ENCODE measurements around the gene GADD45B.

GADD45B gene

GRCh38 chr19:2434721-2435265 lies 41.1 kb upstream of the GADD45B start:
- H3K4me1 ChIP-seq (ENCODE audit: insufficient read depth, low read length): no peaks in the 10 kb centered on the region
- H2AFZ ChIP-seq (ENCODE audit: low read depth, low read length): no peak overlapping the region
- peaks cover 60% of the 10 kb centered on the region for H3K36me3 ChIP-seq (ENCODE audit: insufficient read depth, low read length)
- no peaks in the 10 kb centered on the region for H3K9me3 ChIP-seq (ENCODE audit: low read length)
- no peak overlapping the region for H3K4me3 ChIP-seq (ENCODE audit: low read length)
- no peaks in the 10 kb centered on the region for H3K27me3 ChIP-seq (ENCODE audit: insufficient read depth, low read length)

- Histone ChIP-seq H3K27me3 (ENCODE audit: insufficient read depth, low read length) (no peaks in the 10 kb centered on the region), H3K4me3 (ENCODE audit: low read length) (no peak overlapping the region), H3K36me3 (ENCODE audit: insufficient read depth, low read length) (peaks cover 55% of the 10 kb centered on the region)
These were observed 39.5 kb upstream of the GADD45B start for GRCh38 chr19:2436384-2436783.

GRCh38 chr19:2436926-2437325 lies 39.0 kb upstream of the GADD45B start:
- no peaks in the 10 kb centered on the region for H3K27me3 ChIP-seq (ENCODE audit: insufficient read depth, low read length)
- no peak overlapping the region for H2AFZ ChIP-seq (ENCODE audit: low read depth, low read length)
- H3K4me3 ChIP-seq (ENCODE audit: low read length): no peak overlapping the region
- H3K9me3 ChIP-seq (ENCODE audit: low read length): no peaks in the 10 kb centered on the region
- H3K4me1 ChIP-seq (ENCODE audit: insufficient read depth, low read length): no peaks in the 10 kb centered on the region
- H3K36me3 ChIP-seq (ENCODE audit: insufficient read depth, low read length): peaks cover 55% of the 10 kb centered on the region

More at GRCh38 chr19:2436384-2436783, 39.5 kb upstream of the GADD45B start:
- Histone ChIP-seq H3K4me1 (ENCODE audit: insufficient read depth, low read length) (no peaks in the 10 kb centered on the region), H3K9me3 (ENCODE audit: low read length) (no peaks in the 10 kb centered on the region), H2AFZ (ENCODE audit: low read depth, low read length) (no peak overlapping the region)

- H3K36me3 ChIP-seq (ENCODE audit: insufficient read depth, low read length): peaks cover 66% of the 10 kb centered on the region
- no peak overlapping the region for H2AFZ ChIP-seq (ENCODE audit: low read depth, low read length)
- H3K27me3 ChIP-seq (ENCODE audit: insufficient read depth, low read length): no peaks in the 10 kb centered on the region
- H3K4me3 ChIP-seq (ENCODE audit: low read length): no peak overlapping the region
- H3K9me3 ChIP-seq (ENCODE audit: low read length): no peaks in the 10 kb centered on the region
- no peaks in the 10 kb centered on the region for H3K4me1 ChIP-seq (ENCODE audit: insufficient read depth, low read length)
These were observed 37.7 kb upstream of the GADD45B start for GRCh38 chr19:2438178-2438577.

GRCh38 chr19:2440515-2440914 lies 35.4 kb upstream of the GADD45B start:
- Histone ChIP-seq H3K4me3 (ENCODE audit: low read length) (no peak overlapping the region), H3K4me1 (ENCODE audit: insufficient read depth, low read length) (no peaks in the 10 kb centered on the region), H2AFZ (ENCODE audit: low read depth, low read length) (no peak overlapping the region), H3K27me3 (ENCODE audit: insufficient read depth, low read length) (no peaks in the 10 kb centered on the region), H3K36me3 (ENCODE audit: insufficient read depth, low read length) (peaks cover 64% of the 10 kb centered on the region), H3K9me3 (ENCODE audit: low read length) (no peaks in the 10 kb centered on the region)

- no peaks in the 10 kb centered on the region for H3K27me3 ChIP-seq (ENCODE audit: insufficient read depth, low read length)
- H3K9me3 ChIP-seq (ENCODE audit: low read length): no peaks in the 10 kb centered on the region
- no peak overlapping the region for H2AFZ ChIP-seq (ENCODE audit: low read depth, low read length)
- peaks cover 2% of the 10 kb centered on the region for H3K4me1 ChIP-seq (ENCODE audit: insufficient read depth, low read length)
- H3K36me3 ChIP-seq (ENCODE audit: insufficient read depth, low read length): peaks cover 64% of the 10 kb centered on the region
- H3K4me3 ChIP-seq (ENCODE audit: low read length): no peak overlapping the region
These were observed 34.7 kb upstream of the GADD45B start for GRCh38 chr19:2441096-2441752.

GRCh38 chr19:2443116-2443784 lies 32.7 kb upstream of the GADD45B start:
- Histone ChIP-seq H3K36me3 (ENCODE audit: insufficient read depth, low read length) (peaks cover 55% of the 10 kb centered on the region), H3K9me3 (ENCODE audit: low read length) (no peaks in the 10 kb centered on the region), H3K27me3 (ENCODE audit: insufficient read depth, low read length) (no peaks in the 10 kb centered on the region), H3K4me1 (ENCODE audit: insufficient read depth, low read length) (peaks cover 4% of the 10 kb centered on the region), H2AFZ (ENCODE audit: low read depth, low read length) (no peak overlapping the region), H3K4me3 (ENCODE audit: low read length) (no peak overlapping the region)

GRCh38 chr19:2443785-2444182 lies 32.1 kb upstream of the GADD45B start:
- no peak overlapping the region for H3K4me3 ChIP-seq (ENCODE audit: low read length)
- H3K4me1 ChIP-seq (ENCODE audit: insufficient read depth, low read length): peaks cover 4% of the 10 kb centered on the region
- no peak overlapping the region for H2AFZ ChIP-seq (ENCODE audit: low read depth, low read length)
- H3K36me3 ChIP-seq (ENCODE audit: insufficient read depth, low read length): peaks cover 51% of the 10 kb centered on the region
- no peaks in the 10 kb centered on the region for H3K9me3 ChIP-seq (ENCODE audit: low read length)
- H3K27me3 ChIP-seq (ENCODE audit: insufficient read depth, low read length): no peaks in the 10 kb centered on the region

GRCh38 chr19:2444251-2445002 lies 31.5 kb upstream of the GADD45B start:
- Histone ChIP-seq H3K4me3 (ENCODE audit: low read length) (no peak overlapping the region), H3K27me3 (ENCODE audit: insufficient read depth, low read length) (no peaks in the 10 kb centered on the region), H3K9me3 (ENCODE audit: low read length) (no peaks in the 10 kb centered on the region), H2AFZ (ENCODE audit: low read depth, low read length) (no peak overlapping the region), H3K36me3 (ENCODE audit: insufficient read depth, low read length) (peaks cover 51% of the 10 kb centered on the region), H3K4me1 (ENCODE audit: insufficient read depth, low read length) (peaks cover 4% of the 10 kb centered on the region)

GRCh38 chr19:2446381-2446780 lies 29.5 kb upstream of the GADD45B start:
- peaks cover 4% of the 10 kb centered on the region for H3K4me1 ChIP-seq (ENCODE audit: insufficient read depth, low read length)
- peaks cover 49% of the 10 kb centered on the region for H3K36me3 ChIP-seq (ENCODE audit: insufficient read depth, low read length)
- no peak overlapping the region for H3K4me3 ChIP-seq (ENCODE audit: low read length)
- no peaks in the 10 kb centered on the region for H3K9me3 ChIP-seq (ENCODE audit: low read length)
- no peak overlapping the region for H2AFZ ChIP-seq (ENCODE audit: low read depth, low read length)
- no peaks in the 10 kb centered on the region for H3K27me3 ChIP-seq (ENCODE audit: insufficient read depth, low read length)

GRCh38 chr19:2449019-2449418 lies 26.9 kb upstream of the GADD45B start:
- Histone ChIP-seq H3K27me3 (ENCODE audit: insufficient read depth, low read length) (no peaks in the 10 kb centered on the region), H3K4me3 (ENCODE audit: low read length) (no peak overlapping the region), H3K4me1 (ENCODE audit: insufficient read depth, low read length) (peaks cover 4% of the 10 kb centered on the region), H3K9me3 (ENCODE audit: low read length) (no peaks in the 10 kb centered on the region), H2AFZ (ENCODE audit: low read depth, low read length) (no peak overlapping the region), H3K36me3 (ENCODE audit: insufficient read depth, low read length) (peaks cover 29% of the 10 kb centered on the region)

GRCh38 chr19:2451138-2451537 lies 24.8 kb upstream of the GADD45B start:
- Histone ChIP-seq H3K4me1 (ENCODE audit: insufficient read depth, low read length) (peaks cover 11% of the 10 kb centered on the region), H3K4me3 (ENCODE audit: low read length) (no peak overlapping the region), H3K36me3 (ENCODE audit: insufficient read depth, low read length) (peaks cover 23% of the 10 kb centered on the region), H2AFZ (ENCODE audit: low read depth, low read length) (no peak overlapping the region), H3K27me3 (ENCODE audit: insufficient read depth, low read length) (no peaks in the 10 kb centered on the region), H3K9me3 (ENCODE audit: low read length) (no peaks in the 10 kb centered on the region)

- Histone ChIP-seq H3K36me3 (ENCODE audit: insufficient read depth, low read length) (peaks cover 23% of the 10 kb centered on the region), H2AFZ (ENCODE audit: low read depth, low read length) (no peak overlapping the region), H3K4me1 (ENCODE audit: insufficient read depth, low read length) (peaks cover 8% of the 10 kb centered on the region), H3K4me3 (ENCODE audit: low read length) (no peak overlapping the region), H3K9me3 (ENCODE audit: low read length) (no peaks in the 10 kb centered on the region), H3K27me3 (ENCODE audit: insufficient read depth, low read length) (no peaks in the 10 kb centered on the region)
These were observed 24.2 kb upstream of the GADD45B start for GRCh38 chr19:2451741-2452140.

All from neuron (in vitro differentiated cells).